GM12878 (cell line): ENCODE measurements around the gene STK16. TPM values are rescaled to one million over a fixed set of nuclear protein-coding genes. Genes with fewer than 3 reads are reported as not detected.

ENCODE experiments used
- ATAC-seq: fragments of 200-7000 bp; cut with Tn5 transposase; 3 replicates; pipeline ENCODE4 v1.9.1; 2020; ENCODE audit warnings: mild to moderate bottlenecking, moderate library complexity
- BruUV-seq: library from RNA; stranded (reverse); fragments of 400-500 nt; replicated peaks from 2 replicates; lab custom pipeline; 2021; lab: Mats Ljungman, UMichigan
- CTCF ChIA-PET: fragments of 300-600 bp; sonication (Branson Sonifier 250); formaldehyde crosslinking; extraction: SDS; loops from one replicate; lab custom pipeline; 2021; ENCODE audit warnings: inconsistent platforms; lab: Yijun Ruan, JAX
- POLR2A ChIA-PET: fragments of 350-600 bp; formaldehyde crosslinking; extraction: SDS; loops from one replicate; lab custom pipeline; 2021; ENCODE audit warnings: inconsistent platforms; lab: Charles Lee
- RAD21 ChIA-PET: fragments of 300-600 bp; sonication (Branson Sonifier 250); formaldehyde crosslinking; loops from one replicate; lab custom pipeline; 2023; ENCODE audit warnings: antibody characterized with exemption; ENCODE audit not compliant: unreplicated experiment; lab: Charles Lee
- SMC1A ChIA-PET: fragments of 300-600 bp; sonication (Branson Sonifier 250); formaldehyde crosslinking; loops from one replicate; lab custom pipeline; 2023; ENCODE audit not compliant: unreplicated experiment, uncharacterized antibody; lab: Charles Lee
- DNase-seq: peaks from one replicate; pipeline ENCODE4 v3.0.0-alpha.2; 2011; ENCODE audit warnings: low read depth, low spot score
- FAIRE-seq: peaks from 3 replicates; lab custom pipeline; 2011; peaks lifted over from hg19 to GRCh38; lab: Jason Lieb, UNC
- H2AFZ ChIP-seq: 2 replicates; pipeline ENCODE4 v1.6.0; 2011; ENCODE audit warnings: low read depth, low read length, control low read depth; ENCODE audit not compliant: control insufficient read depth
- H3K27ac ChIP-seq: 2 replicates; pipeline ENCODE4 v1.5.1; 2011; ENCODE audit warnings: control low read depth; ENCODE audit not compliant: control insufficient read depth, insufficient read depth
- H3K27me3 ChIP-seq, 2 experiments: replicated peaks in 1 of 2; 2 replicates each; pipeline versions ENCODE4 v1.6.0 to v1.6.1; 2011; ENCODE audit warnings: low read length in 1 of 2; ENCODE audit not compliant: control insufficient read depth in 2 of 2, insufficient read depth in 2 of 2
- H3K36me3 ChIP-seq, 2 experiments: 2 replicates each; pipeline ENCODE4 v1.5.1; 2011; ENCODE audit warnings: low read length in 1 of 2; ENCODE audit not compliant: control insufficient read depth in 2 of 2, insufficient read depth in 2 of 2
- H3K4me1 ChIP-seq: 2 replicates; pipeline ENCODE4 v1.6.1; 2011; ENCODE audit warnings: mild to moderate bottlenecking, low read length, moderate library complexity, mixed read lengths; ENCODE audit not compliant: control insufficient read depth, insufficient read depth
- H3K4me2 ChIP-seq: 2 replicates; pipeline ENCODE4 v1.6.0; 2011; ENCODE audit warnings: control low read depth; ENCODE audit not compliant: control insufficient read depth, insufficient read depth
- H3K4me3 ChIP-seq: fragments of 200-600 bp; sonication (generic); 2 replicates; pipeline ENCODE4 v1.5.1; 2016
- H3K79me2 ChIP-seq: 2 replicates; pipeline ENCODE4 v1.6.0; 2011; ENCODE audit warnings: low read length; ENCODE audit not compliant: control insufficient read depth, insufficient read depth
- H3K9ac ChIP-seq: 2 replicates; pipeline ENCODE4 v1.8.0; 2011; ENCODE audit warnings: low read length, control low read depth, mixed read lengths; ENCODE audit not compliant: control insufficient read depth, insufficient read depth
- H3K9me3 ChIP-seq: replicated peaks from 3 replicates; pipeline ENCODE4 v1.5.1; 2011; ENCODE audit warnings: mild to moderate bottlenecking, low read length; ENCODE audit not compliant: control insufficient read depth, insufficient read depth
- H4K20me1 ChIP-seq: 2 replicates; pipeline ENCODE4 v1.6.0; 2011; ENCODE audit not compliant: control insufficient read depth, insufficient read depth
- BACH1 ChIP-seq: fragments of 450-650 bp; IDR thresholded peaks from 2 replicates; pipeline ENCODE4 v1.6.1; 2017; ENCODE audit warnings: mild to moderate bottlenecking, borderline replicate concordance
- BHLHE40 ChIP-seq, 2 experiments: fragments of 450-650 bp in 1 of 2; IDR thresholded peaks; 2 replicates each; pipeline ENCODE4 v1.6.1; 2011 to 2017; ENCODE audit warnings: low read depth in 2 of 2, borderline replicate concordance in 1 of 2, improper control_type of control experiment in 1 of 2, low read length in 1 of 2, mild to moderate bottlenecking in 1 of 2
- CBX3 ChIP-seq: fragments of 200-600 bp; sonication (generic); IDR thresholded peaks from 2 replicates; pipeline ENCODE4 v1.6.1; 2016; ENCODE audit warnings: low read depth, borderline replicate concordance
- CHD2 ChIP-seq: IDR thresholded peaks from 2 replicates; pipeline ENCODE4 v1.6.1; 2011; ENCODE audit warnings: low read depth, low read length, improper control_type of control experiment, borderline replicate concordance
- CREM ChIP-seq: IDR thresholded peaks from 2 replicates; pipeline ENCODE4 v1.6.1; 2014; ENCODE audit warnings: antibody characterized with exemption, low read depth
- EZH2 ChIP-seq: IDR thresholded peaks from 2 replicates; pipeline ENCODE4 v1.6.1; 2012; ENCODE audit warnings: low read depth, mild to moderate bottlenecking, control low read depth, inconsistent platforms, low read length, borderline replicate concordance; ENCODE audit not compliant: control insufficient read depth
- MXI1 ChIP-seq: fragments of 150-350 bp; IDR thresholded peaks from 2 replicates; pipeline ENCODE4 v1.6.1; 2011; ENCODE audit warnings: low read depth, mild to moderate bottlenecking, inconsistent platforms, low read length, improper control_type of control experiment
- NBN ChIP-seq: fragments of 450-650 bp; IDR thresholded peaks from 2 replicates; pipeline ENCODE4 v1.6.1; 2016
- NFYB ChIP-seq: IDR thresholded peaks from 2 replicates; pipeline ENCODE4 v1.6.1; 2011; ENCODE audit warnings: low read depth, mild to moderate bottlenecking, low read length, improper control_type of control experiment, moderate library complexity; ENCODE audit not compliant: insufficient read depth
- PAX8 ChIP-seq: fragments of 450-650 bp; IDR thresholded peaks from 2 replicates; pipeline ENCODE4 v1.6.1; 2017; ENCODE audit warnings: mild to moderate bottlenecking, moderate library complexity
- POLR2A ChIP-seq: IDR thresholded peaks from 2 replicates; pipeline ENCODE4 v1.6.1; 2011; ENCODE audit warnings: low read depth, mild to moderate bottlenecking, low read length
- RUNX3 ChIP-seq: IDR thresholded peaks from 2 replicates; pipeline ENCODE4 v1.6.1; 2012; ENCODE audit warnings: low read length, inconsistent platforms
- SMAD1 ChIP-seq: fragments of 450-650 bp; IDR thresholded peaks from 2 replicates; pipeline ENCODE4 v1.6.1; 2018; ENCODE audit warnings: mild to moderate bottlenecking, low read depth; ENCODE audit not compliant: partially characterized antibody
- SMC3 ChIP-seq: IDR thresholded peaks from 2 replicates; pipeline ENCODE4 v1.6.1; 2011; ENCODE audit warnings: low read length, improper control_type of control experiment, borderline replicate concordance
- TARDBP ChIP-seq: IDR thresholded peaks from 2 replicates; pipeline ENCODE4 v1.6.1; 2016; ENCODE audit warnings: borderline replicate concordance
- ZBED1 ChIP-seq: IDR thresholded peaks from 2 replicates; pipeline ENCODE4 v1.6.1; 2016; ENCODE audit warnings: borderline replicate concordance
- ZNF24 ChIP-seq: fragments of 450-650 bp; IDR thresholded peaks from 2 replicates; pipeline ENCODE4 v1.6.1; 2017; ENCODE audit warnings: antibody characterized with exemption, mild to moderate bottlenecking
- WGBS: methylation state at CpG from one replicate; pipeline ENCODE4 v1.1.6; 2016; ENCODE audit warnings: low lambda C conversion rate; ENCODE audit not compliant: insufficient replicate concordance, insufficient coverage; ENCODE audit errors: missing lambda C conversion rate; 5-methylcytosine and 5-hydroxymethylcytosine counted together
- in situ Hi-C: fragments of 300-500 bp; cut with MboI; formaldehyde crosslinking; loops from 9 replicates; pipeline ENCODE4 v1.14.3; 2018; ENCODE audit warnings: mixed read lengths
- intact Hi-C: fragments of 100-400 bp; cut with micrococcal nuclease; formaldehyde crosslinking; loops from one replicate; pipeline ENCODE4 v1.14.2; 2022; ENCODE audit not compliant: unreplicated experiment
- polyA plus RNA-seq, 11 experiments: library from polyadenylated mRNA; depleted of rRNA in 4 of 11; unstranded in 6 of 11; stranded (reverse) in 5 of 11; fragments of >200 nt; fragmentation: Nextera tagmentation in 4 of 11; fragmentation: Illumina TruSeq in 1 of 11; extraction: Ambion mirVana in 4 of 11; extraction: Trizol in 1 of 11; gene quantifications; 1 replicate in 1 of 11; 2 replicates in 10 of 11; pipeline versions ENCODE4 v1.2.1 to v1.2.3, GENCODE V29; 2011 to 2016; ENCODE audit warnings: inconsistent platforms in 2 of 11, missing spikeins in 2 of 11, low read depth in 1 of 11
- total RNA-seq, 4 experiments: library from RNA; depleted of rRNA in 3 of 4; stranded (reverse); fragments of >200 nt in 3 of 4; fragmentation: Illumina TruSeq in 1 of 4; extraction: Trizol in 1 of 4; gene quantifications; 2 replicates each; pipeline versions ENCODE4 v1.2.1 to v1.2.3, GENCODE V29; 2013 to 2021
- TF ChIP-seq, protein P1 (sequence below): fragments of 450-650 bp; IDR thresholded peaks from 2 replicates; pipeline ENCODE4 v1.6.1; 2017; ENCODE audit warnings: mild to moderate bottlenecking, low read depth, inconsistent platforms; ENCODE audit not compliant: poor library complexity, severe bottlenecking

Gene STK16
- total and polyA plus RNA-seq, 10 of the 15 experiments (the other 5 are each of a cell fraction or from before 2014, with no cell fraction given) = 4.3 to 50.1 (median 17.9) TPM

DNA sequence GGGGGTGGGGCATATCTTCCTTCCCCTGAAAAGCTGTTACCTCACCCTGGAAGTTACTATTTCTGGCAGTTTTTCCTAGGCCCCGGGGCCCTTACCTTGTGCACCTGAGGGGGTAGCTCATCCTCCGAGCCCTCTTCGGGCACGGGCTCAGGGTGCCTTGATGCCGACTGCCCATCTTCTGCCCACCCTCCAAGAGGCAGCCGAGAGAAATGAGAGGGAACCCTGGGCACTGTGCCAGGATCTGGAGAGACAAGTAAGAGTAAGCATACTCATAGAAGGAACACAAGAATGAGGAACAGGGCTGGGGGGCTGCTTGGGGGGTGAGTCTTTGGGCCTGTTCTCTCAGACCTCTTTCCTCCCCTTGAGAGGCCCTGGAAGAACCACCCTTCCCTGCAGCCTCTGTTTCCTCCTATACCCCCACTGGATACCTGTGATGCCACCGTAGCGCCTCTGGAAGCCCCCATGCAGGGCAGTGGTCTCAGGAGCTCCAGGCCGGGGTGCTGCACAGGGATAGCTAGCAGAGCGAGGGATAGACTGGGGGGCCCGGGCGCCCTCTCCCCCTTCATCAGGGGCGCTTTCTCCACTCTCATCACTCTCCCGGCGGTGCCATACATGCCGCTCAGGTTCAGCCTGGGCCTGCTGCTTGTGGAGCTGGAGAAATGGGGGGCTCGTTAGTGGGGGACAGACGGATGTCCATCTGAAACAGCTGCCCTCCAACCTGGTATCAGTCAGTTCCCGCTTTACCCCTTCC is 24.5 kb upstream of the STK16 start:
- Histone ChIP-seq H3K79me2 (peaks cover 14% of the 10 kb centered on the region), H3K4me2 (no peak overlapping the region), H3K9me3 (no peaks in the 10 kb centered on the region), H4K20me1 (no peaks in the 10 kb centered on the region; the same call in 1 of the 2 replicates), H3K36me3 (peaks cover 14 to 30% of the 10 kb centered on the region in 2 experiments), H3K27me3 (no peaks in the 10 kb centered on the region), H3K4me1 (peaks cover 16% of the 10 kb centered on the region), H3K4me3 (no peak overlapping the region), H3K27ac (no peak overlapping the region), H3K9ac (no peak overlapping the region), H2AFZ (no peak overlapping the region)
- ATAC-seq = no peak
- no TSS peak for BruUV-seq
- CTCF ChIA-PET = interaction anchor here (0.9 kb wide), 1 partner anchor 25 kb away, joined by 3 read pairs; no protein-coding TSS in a partner anchor
- intact Hi-C loops = no loop called here
- DNase-seq = no peak
- FAIRE-seq = no peak
- POLR2A ChIA-PET = interaction anchor here (0.7 kb wide), 1 partner anchor 8 kb away, joined by 4 read pairs; no protein-coding TSS in a partner anchor
- 95% methylated on average over 19 of the region's 19 CpGs for WGBS
- TF ChIP-seq BHLHE40 (IDR thresholded peaks at IDR 0.05; ENCODE audit: borderline replicate concordance in 1 of 2, low read depth in 2 of 2, low read length in 1 of 2) (no peak), POLR2A (no peak), BACH1 (no peak), CHD2 (no peak), EZH2 (no peak), ZBED1 (no peak), ZNF24 (no peak), NFYB (no peak), CBX3 (no peak), MXI1 (no peak), SMAD1 (no peak), PAX8 (no peak), RUNX3 (no peak), CREM (no peak), SMC3 (no peak), NBN (no peak), TARDBP (no peak)
- TF ChIP-seq, protein P1, sequence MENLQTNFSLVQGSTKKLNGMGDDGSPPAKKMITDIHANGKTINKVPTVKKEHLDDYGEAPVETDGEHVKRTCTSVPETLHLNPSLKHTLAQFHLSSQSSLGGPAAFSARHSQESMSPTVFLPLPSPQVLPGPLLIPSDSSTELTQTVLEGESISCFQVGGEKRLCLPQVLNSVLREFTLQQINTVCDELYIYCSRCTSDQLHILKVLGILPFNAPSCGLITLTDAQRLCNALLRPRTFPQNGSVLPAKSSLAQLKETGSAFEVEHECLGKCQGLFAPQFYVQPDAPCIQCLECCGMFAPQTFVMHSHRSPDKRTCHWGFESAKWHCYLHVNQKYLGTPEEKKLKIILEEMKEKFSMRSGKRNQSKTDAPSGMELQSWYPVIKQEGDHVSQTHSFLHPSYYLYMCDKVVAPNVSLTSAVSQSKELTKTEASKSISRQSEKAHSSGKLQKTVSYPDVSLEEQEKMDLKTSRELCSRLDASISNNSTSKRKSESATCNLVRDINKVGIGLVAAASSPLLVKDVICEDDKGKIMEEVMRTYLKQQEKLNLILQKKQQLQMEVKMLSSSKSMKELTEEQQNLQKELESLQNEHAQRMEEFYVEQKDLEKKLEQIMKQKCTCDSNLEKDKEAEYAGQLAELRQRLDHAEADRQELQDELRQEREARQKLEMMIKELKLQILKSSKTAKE = no peak
- in situ Hi-C loops = no loop called here
- SMC1A ChIA-PET = interaction anchor here (1.1 kb wide), 1 partner anchor 11 kb away, joined by 3 read pairs; no protein-coding TSS in a partner anchor
- RAD21 ChIA-PET = interaction anchor here (0.7 kb wide), 1 partner anchor 57 kb away, joined by 3 read pairs; no protein-coding TSS in a partner anchor
